Naive thymus-derived CD4-positive, alpha-beta T cell (primary cell): ENCODE results near the gene PARN. TPM values are rescaled to one million over a fixed set of nuclear protein-coding genes. Genes with fewer than 3 reads are reported as not detected.

ENCODE experiments used
- ATAC-seq: fragments of 150-1000 bp; cut with Tn5 transposase; 2 replicates; pipeline ENCODE4 v1.10.0; 2021; ENCODE audit warnings: mild to moderate bottlenecking, moderate library complexity
- CTCF ChIA-PET: fragments of 350-600 bp; sonication (Branson Sonifier 250); formaldehyde crosslinking; loops from one replicate; lab custom pipeline; 2021; ENCODE audit warnings: antibody characterized with exemption; lab: Charles Lee
- POLR2A ChIA-PET: fragments of 350-600 bp; sonication (Branson Sonifier 250); formaldehyde crosslinking; loops from one replicate; lab custom pipeline; 2021; ENCODE audit warnings: antibody characterized with exemption, inconsistent platforms; lab: Charles Lee
- DNase-seq, 9 donors: peaks; one replicate each; pipeline versions ENCODE4 v3.0.0 to v3.0.0-alpha.2; 2020 to 2022; ENCODE audit warnings: mixed read lengths in 1 of 9
- H3K27ac ChIP-seq: one replicate; pipeline ENCODE4 v1.7.0; 2013; ENCODE audit warnings: mild to moderate bottlenecking, low read depth, low read length, moderate library complexity
- H3K27me3 ChIP-seq, 2 donors: one replicate each; pipeline ENCODE4 v1.7.0; 2013; ENCODE audit warnings: low read length in 2 of 2, mild to moderate bottlenecking in 2 of 2, moderate library complexity in 2 of 2; ENCODE audit not compliant: control insufficient read depth in 2 of 2, insufficient read depth in 2 of 2
- H3K36me3 ChIP-seq, 3 experiments: 1 replicate in 2 of 3; 2 replicates in 1 of 3; pipeline ENCODE4 v1.7.0; 2013; ENCODE audit warnings: low read length in 3 of 3, mild to moderate bottlenecking in 3 of 3, moderate library complexity in 1 of 3; ENCODE audit not compliant: insufficient read depth in 3 of 3, control insufficient read depth in 2 of 3
- H3K4me1 ChIP-seq, 2 donors: one replicate each; pipeline ENCODE4 v1.7.0; 2013; ENCODE audit warnings: low read length in 2 of 2, mild to moderate bottlenecking in 2 of 2, moderate library complexity in 1 of 2; ENCODE audit not compliant: control insufficient read depth in 2 of 2, insufficient read depth in 2 of 2
- H3K4me3 ChIP-seq: 2 replicates; pipeline ENCODE4 v1.7.0; 2013; ENCODE audit warnings: mild to moderate bottlenecking, low read length
- H3K9me3 ChIP-seq, 3 experiments: 1 replicate in 2 of 3; 2 replicates in 1 of 3; pipeline ENCODE4 v1.7.0; 2013; ENCODE audit warnings: low read length in 3 of 3; ENCODE audit not compliant: control insufficient read depth in 2 of 3
- H3K27ac Mint-ChIP-seq, 9 donors: one replicate each; pipeline ENCODE4 v1.8.0; 2020 to 2022; ENCODE audit warnings: mixed read lengths in 9 of 9, mild to moderate bottlenecking in 8 of 9, moderate library complexity in 5 of 9, inconsistent platforms in 2 of 9
- H3K27me3 Mint-ChIP-seq, 5 donors: one replicate each; pipeline ENCODE4 v1.8.0; 2021 to 2022; ENCODE audit warnings: mixed read lengths in 5 of 5, mild to moderate bottlenecking in 1 of 5
- H3K36me3 Mint-ChIP-seq, 5 donors: one replicate each; pipeline ENCODE4 v1.8.0; 2020 to 2022; ENCODE audit warnings: mixed read lengths in 5 of 5, mild to moderate bottlenecking in 3 of 5, inconsistent platforms in 1 of 5
- H3K4me1 Mint-ChIP-seq, 7 donors: one replicate each; pipeline ENCODE4 v1.8.0; 2020 to 2022; ENCODE audit warnings: mixed read lengths in 7 of 7, mild to moderate bottlenecking in 3 of 7, inconsistent platforms in 1 of 7
- H3K4me3 Mint-ChIP-seq, 10 donors: one replicate each; pipeline ENCODE4 v1.8.0; 2020 to 2022; ENCODE audit warnings: mild to moderate bottlenecking in 10 of 10, mixed read lengths in 10 of 10, moderate library complexity in 6 of 10, inconsistent platforms in 2 of 10
- H3K9me3 Mint-ChIP-seq, 11 donors: one replicate each; pipeline ENCODE4 v1.8.0; 2020 to 2022; ENCODE audit warnings: mixed read lengths in 11 of 11, mild to moderate bottlenecking in 4 of 11, inconsistent platforms in 1 of 11, moderate library complexity in 1 of 11
- intact Hi-C, 2 donors: fragments of 100-400 bp; cut with micrococcal nuclease; formaldehyde crosslinking; loops; one replicate each; pipeline ENCODE4 v1.15.1; 2023
- polyA plus RNA-seq, 2 donors: library from polyadenylated mRNA; unstranded; fragments of 300-500 nt; fragmentation: Illumina TruSeq; gene quantifications; one replicate each; pipeline ENCODE4 v1.2.3, GENCODE V29; 2021
- total RNA-seq, 6 experiments: library from RNA in 5 of 6; stranded (reverse) in 5 of 6; gene quantifications; 1 replicate in 5 of 6; 2 replicates in 1 of 6; pipeline ENCODE4 v1.2.3 and lab custom pipeline; 2021 to 2026

PARN gene
- total and polyA plus RNA-seq, 7 experiments from 2014 or later: 41.6 to 51.4 (median 46.9) TPM

DNA sequence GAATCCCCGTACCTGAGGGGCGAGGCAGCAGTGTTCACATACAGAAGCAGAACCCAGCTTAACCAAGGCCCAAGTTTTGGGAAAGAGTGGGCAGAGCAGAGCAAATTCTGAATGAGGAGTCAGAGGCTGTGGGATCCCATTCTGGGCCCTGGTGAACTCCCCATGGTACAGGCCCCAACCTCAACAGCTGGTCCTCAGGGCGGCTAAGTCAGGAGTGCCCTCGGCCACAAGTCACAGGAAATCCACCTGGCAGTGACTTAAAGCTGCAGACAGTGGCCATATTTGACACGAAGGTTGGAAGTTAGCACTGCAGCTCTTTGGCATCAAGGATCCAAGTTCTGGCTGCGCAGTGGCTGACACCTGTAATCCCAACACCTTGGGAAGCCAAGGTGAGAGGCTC is 237.1 kb downstream of the PARN start:
- Mint-ChIP-seq H3K4me1 (no peaks in the 10 kb centered on the region), H3K4me3 (no peak overlapping the region), H3K9me3 (no peaks in the 10 kb centered on the region), H3K27me3 (no peaks in the 10 kb centered on the region), H3K27ac (peak overlapping the region in 1 of 9 donors; percentile 43), H3K36me3 (no peaks in the 10 kb centered on the region)
- DNase-seq: no peak
- Histone ChIP-seq H3K4me3 (no peak overlapping the region), H3K27me3 (no peaks in the 10 kb centered on the region), H3K36me3 (no peaks in the 10 kb centered on the region), H3K4me1 (no peaks in the 10 kb centered on the region), H3K27ac (no peak overlapping the region), H3K9me3 (no peaks in the 10 kb centered on the region)
- POLR2A ChIA-PET: no interaction called here
- intact Hi-C loops: no loop called here
- ATAC-seq: no peak
- CTCF ChIA-PET: no interaction called here

DNA sequence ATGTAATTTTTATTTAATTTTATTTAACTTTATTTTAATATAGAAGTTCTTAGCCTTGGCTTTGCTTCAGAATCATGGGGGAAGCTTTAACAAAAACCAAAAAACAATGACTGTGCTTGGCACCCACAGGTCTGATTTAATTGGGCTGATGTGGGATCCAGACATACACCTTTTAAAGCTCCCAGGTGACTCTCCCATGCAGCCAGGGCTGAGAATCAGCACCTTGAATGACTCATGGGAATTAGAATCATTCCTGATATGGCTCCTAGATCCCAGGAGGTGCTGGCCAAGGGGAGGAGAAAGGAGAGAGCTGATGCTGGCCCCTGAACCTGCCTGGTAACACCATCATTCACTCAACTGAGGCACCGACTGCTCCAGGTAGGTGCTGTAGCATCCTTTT is 240.7 kb downstream of the PARN start:
- no peaks in the 10 kb centered on the region for H3K9me3 Mint-ChIP-seq
- H3K27ac Mint-ChIP-seq: no peak overlapping the region
- CTCF ChIA-PET: no interaction called here
- H3K36me3 ChIP-seq: no peaks in the 10 kb centered on the region
- no peaks in the 10 kb centered on the region for H3K27me3 ChIP-seq
- H3K27ac ChIP-seq: no peak overlapping the region
- H3K4me3 Mint-ChIP-seq: no peak overlapping the region
- DNase-seq: no peak
- H3K9me3 ChIP-seq: no peaks in the 10 kb centered on the region
- no peaks in the 10 kb centered on the region for H3K36me3 Mint-ChIP-seq
- intact Hi-C loops: no loop called here
- no peaks in the 10 kb centered on the region for H3K4me1 Mint-ChIP-seq
- no peak for ATAC-seq
- no peak overlapping the region for H3K4me3 ChIP-seq
- H3K4me1 ChIP-seq: no peaks in the 10 kb centered on the region
- no peaks in the 10 kb centered on the region for H3K27me3 Mint-ChIP-seq
- POLR2A ChIA-PET: interaction anchor here (0.6 kb wide), 1 partner anchor 708 kb away, joined by 3 read pairs; no protein-coding TSS in a partner anchor

DNA sequence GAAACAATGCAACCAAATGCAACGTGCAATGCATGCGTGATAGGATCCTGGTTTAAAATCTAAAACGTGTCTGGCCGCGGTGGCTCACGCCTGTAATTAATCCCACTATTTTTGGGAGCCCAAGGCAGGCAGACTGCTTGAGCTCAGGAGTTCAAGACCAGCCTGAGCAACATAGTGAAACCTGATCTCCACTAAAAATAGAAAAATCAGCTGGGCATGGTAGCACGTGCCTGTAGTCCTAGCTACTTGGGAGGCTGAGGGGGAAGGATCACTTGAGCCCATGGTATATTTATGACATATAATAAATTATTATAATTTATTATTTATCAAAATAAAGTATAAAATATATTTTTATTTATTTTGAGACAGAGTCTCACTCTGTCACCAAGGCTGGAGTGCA is 241.8 kb downstream of the PARN start:
- ChIA-PET CTCF (no interaction called here), POLR2A (no interaction called here)
- H3K36me3 Mint-ChIP-seq: no peaks in the 10 kb centered on the region
- DNase-seq: no peak
- H3K27me3 Mint-ChIP-seq: no peaks in the 10 kb centered on the region
- Histone ChIP-seq H3K36me3 (no peaks in the 10 kb centered on the region), H3K27me3 (no peaks in the 10 kb centered on the region), H3K27ac (no peak overlapping the region), H3K4me3 (no peak overlapping the region), H3K9me3 (no peaks in the 10 kb centered on the region), H3K4me1 (no peaks in the 10 kb centered on the region)
- H3K9me3 Mint-ChIP-seq: peaks cover 0 to 4% (median 0%) of the 10 kb centered on the region in 11 donors
- no peak for ATAC-seq
- intact Hi-C loops: no loop called here
- H3K4me3 Mint-ChIP-seq: no peak overlapping the region
- H3K4me1 Mint-ChIP-seq: no peaks in the 10 kb centered on the region
- H3K27ac Mint-ChIP-seq: peak overlapping the region in 2 of 9 donors; percentile 59 to 67

DNA sequence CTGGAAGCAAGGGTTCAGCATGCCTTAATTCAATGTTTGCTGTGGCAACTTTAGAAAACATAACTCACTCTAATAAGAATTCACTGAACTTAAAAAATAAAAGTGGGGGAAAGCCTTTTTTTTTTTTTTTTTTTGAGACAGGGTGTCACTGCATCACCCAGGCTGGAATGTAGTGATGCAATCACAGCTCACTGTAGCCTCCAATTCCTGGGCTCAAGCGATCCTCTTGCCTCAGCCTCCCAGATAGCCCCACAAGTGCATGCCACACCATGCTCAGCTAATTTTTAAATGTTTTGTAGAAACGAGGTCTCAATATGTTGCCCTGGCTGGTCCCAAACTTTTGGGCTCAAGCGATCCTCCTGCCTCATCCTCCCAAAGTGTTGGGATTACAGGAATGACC is 243.9 kb downstream of the PARN start:
- no peaks in the 10 kb centered on the region for H3K36me3 ChIP-seq
- CTCF ChIA-PET: no interaction called here
- Mint-ChIP-seq H3K36me3 (no peaks in the 10 kb centered on the region), H3K9me3 (peaks cover 0 to 4% (median 0%) of the 10 kb centered on the region in 11 donors), H3K4me3 (no peak overlapping the region), H3K27ac (no peak overlapping the region), H3K27me3 (no peaks in the 10 kb centered on the region), H3K4me1 (peaks cover 0 to 1% (median 0%) of the 10 kb centered on the region in 7 donors)
- intact Hi-C loops: no loop called here
- POLR2A ChIA-PET: no interaction called here
- H3K4me3 ChIP-seq: no peak overlapping the region
- no peaks in the 10 kb centered on the region for H3K4me1 ChIP-seq
- DNase-seq: no peak
- no peak for ATAC-seq
- H3K9me3 ChIP-seq: no peaks in the 10 kb centered on the region
- no peaks in the 10 kb centered on the region for H3K27me3 ChIP-seq
- no peak overlapping the region for H3K27ac ChIP-seq

Other genes starting within 250 kb of the PARN start
- 10 to 100 TPM; 43.9 to 82.0 (median 66.0) TPM for gene BFAR, start 2.7 kb upstream of the PARN start, total RNA-seq
- gene BFAR, start 2.7 kb upstream of the PARN start, polyA plus RNA-seq: 10 to 100 TPM; 36.3 to 51.0 TPM
- not detected for gene PLA2G10, start 64.0 kb upstream of the PARN start, total RNA-seq
- gene PLA2G10, start 64.0 kb upstream of the PARN start, polyA plus RNA-seq: not detected
- gene NPIPA3, start 73.2 kb upstream of the PARN start, total RNA-seq: 1 to 10 TPM in 4 of 5 experiments, under 1 TPM in 1; 0.34 to 6.9 (median 3.1) TPM
- not detected for gene NPIPA3, start 73.2 kb upstream of the PARN start, polyA plus RNA-seq
- gene NPIPA2, start 112.3 kb upstream of the PARN start, total RNA-seq: 10 to 100 TPM in 1 of 5 experiments, 1 to 10 TPM in 4; 4.3 to 12.4 (median 9.0) TPM
- gene NPIPA2, start 112.3 kb upstream of the PARN start, polyA plus RNA-seq: not detected
- 10 to 100 TPM; 31.8 to 52.6 (median 35.0) TPM for gene NOMO1, start 203.5 kb upstream of the PARN start, total RNA-seq
- 10 to 100 TPM; 23.3 to 38.3 TPM for gene NOMO1, start 203.5 kb upstream of the PARN start, polyA plus RNA-seq